Gastrocnemius medialis (tissue), 4 donors: ENCODE data around the gene OAT.

ENCODE experiments used
- POLR2A ChIP-seq, 2 donors: fragments of 450-650 bp; IDR thresholded peaks; one replicate each; pipeline ENCODE4 v1.6.1; 2017; ENCODE audit warnings: antibody characterized with exemption in 2 of 2, mild to moderate bottlenecking in 2 of 2, moderate library complexity in 2 of 2
- TF ChIP-seq, protein P1 (sequence below), 5 experiments: fragments of 450-650 bp in 3 of 5; fragments of 200-600 bp in 2 of 5; sonication (generic) in 2 of 5; IDR thresholded peaks in 4 of 5; conservative IDR thresholded peaks in 1 of 5; 1 replicate in 4 of 5; 2 replicates in 1 of 5; pipeline ENCODE4 v1.5.1; 2016 to 2019; ENCODE audit warnings: antibody characterized with exemption in 5 of 5, mild to moderate bottlenecking in 3 of 5, moderate library complexity in 3 of 5

DNA sequence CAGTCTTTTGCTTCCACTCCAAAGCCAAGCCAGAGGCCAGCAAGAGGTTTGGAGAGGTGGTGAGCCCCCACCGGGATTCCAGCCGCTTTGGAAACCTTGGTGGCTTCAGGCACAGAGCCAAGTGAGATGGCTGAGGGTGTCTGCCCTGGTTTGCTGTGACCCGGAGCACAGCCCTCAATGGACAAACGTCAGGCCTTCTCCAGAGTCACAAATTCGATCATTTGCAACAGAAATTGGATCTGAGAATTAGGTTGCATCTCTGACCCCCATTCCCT is 32.0 kb upstream of the OAT start:
- no peak for TF ChIP-seq POLR2A (IDR thresholded peaks at IDR 0.05)
- TF ChIP-seq, protein P1, sequence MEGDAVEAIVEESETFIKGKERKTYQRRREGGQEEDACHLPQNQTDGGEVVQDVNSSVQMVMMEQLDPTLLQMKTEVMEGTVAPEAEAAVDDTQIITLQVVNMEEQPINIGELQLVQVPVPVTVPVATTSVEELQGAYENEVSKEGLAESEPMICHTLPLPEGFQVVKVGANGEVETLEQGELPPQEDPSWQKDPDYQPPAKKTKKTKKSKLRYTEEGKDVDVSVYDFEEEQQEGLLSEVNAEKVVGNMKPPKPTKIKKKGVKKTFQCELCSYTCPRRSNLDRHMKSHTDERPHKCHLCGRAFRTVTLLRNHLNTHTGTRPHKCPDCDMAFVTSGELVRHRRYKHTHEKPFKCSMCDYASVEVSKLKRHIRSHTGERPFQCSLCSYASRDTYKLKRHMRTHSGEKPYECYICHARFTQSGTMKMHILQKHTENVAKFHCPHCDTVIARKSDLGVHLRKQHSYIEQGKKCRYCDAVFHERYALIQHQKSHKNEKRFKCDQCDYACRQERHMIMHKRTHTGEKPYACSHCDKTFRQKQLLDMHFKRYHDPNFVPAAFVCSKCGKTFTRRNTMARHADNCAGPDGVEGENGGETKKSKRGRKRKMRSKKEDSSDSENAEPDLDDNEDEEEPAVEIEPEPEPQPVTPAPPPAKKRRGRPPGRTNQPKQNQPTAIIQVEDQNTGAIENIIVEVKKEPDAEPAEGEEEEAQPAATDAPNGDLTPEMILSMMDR (IDR thresholded peaks at IDR 0.05 in 4 of 5, conservative IDR thresholded peaks at IDR 0.05 in 1 of 5): no peak
